ENCODE measurements around the gene PSMB3. TPM values are rescaled to one million over a fixed set of nuclear protein-coding genes. Genes with fewer than 3 reads are reported as not detected.

PSMB3 gene
- total and polyA plus RNA-seq, 9 of the 15 experiments (the other 6 are each of a cell fraction or from before 2014, with no cell fraction given): 460 to 2,775 (median 574) TPM

DNA sequence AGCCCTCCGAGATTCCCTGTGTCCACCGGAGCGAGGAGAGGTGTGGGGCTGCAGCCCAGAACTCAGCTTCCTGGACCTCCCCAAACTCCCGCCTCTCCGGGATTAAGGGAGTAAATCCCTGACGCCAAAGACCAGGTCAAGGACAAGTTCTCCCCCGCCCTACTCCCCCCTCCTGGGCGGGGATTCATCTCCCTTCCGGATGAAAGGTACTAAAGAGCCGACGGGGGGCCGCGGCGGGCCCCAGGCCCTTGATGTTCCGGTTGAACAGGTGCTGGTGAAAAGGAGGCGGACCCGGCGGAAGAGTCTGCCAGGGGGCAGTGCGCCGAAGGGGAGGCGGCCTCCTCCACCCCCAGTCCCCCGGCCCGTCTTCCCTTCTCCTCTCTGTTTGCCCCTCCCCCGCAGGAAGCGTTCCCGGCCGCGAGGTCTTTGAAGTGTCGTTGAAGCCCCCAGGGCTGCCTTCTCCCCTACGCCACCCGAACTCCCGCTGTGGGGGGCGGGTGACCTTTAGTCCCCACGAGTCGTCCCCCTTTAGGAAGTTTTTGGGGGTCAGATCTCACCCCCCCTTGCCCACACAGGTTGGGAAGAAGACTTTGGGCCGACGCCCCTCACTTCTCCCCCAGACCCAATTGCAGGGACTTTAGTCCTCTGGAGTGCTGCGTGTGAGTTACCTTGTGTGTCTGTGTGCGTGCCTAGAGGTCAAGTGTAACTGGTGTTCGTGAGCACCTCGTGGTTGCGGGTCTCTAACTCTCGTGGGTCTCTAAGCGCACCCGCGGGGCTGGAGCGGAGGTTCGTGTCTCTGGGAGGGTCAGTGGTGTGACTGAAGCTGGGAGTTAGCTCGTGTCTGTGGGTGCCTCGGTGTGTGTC, 48.6 kb upstream of the PSMB3 start (continued):
- TF ChIP-seq, protein P1, sequence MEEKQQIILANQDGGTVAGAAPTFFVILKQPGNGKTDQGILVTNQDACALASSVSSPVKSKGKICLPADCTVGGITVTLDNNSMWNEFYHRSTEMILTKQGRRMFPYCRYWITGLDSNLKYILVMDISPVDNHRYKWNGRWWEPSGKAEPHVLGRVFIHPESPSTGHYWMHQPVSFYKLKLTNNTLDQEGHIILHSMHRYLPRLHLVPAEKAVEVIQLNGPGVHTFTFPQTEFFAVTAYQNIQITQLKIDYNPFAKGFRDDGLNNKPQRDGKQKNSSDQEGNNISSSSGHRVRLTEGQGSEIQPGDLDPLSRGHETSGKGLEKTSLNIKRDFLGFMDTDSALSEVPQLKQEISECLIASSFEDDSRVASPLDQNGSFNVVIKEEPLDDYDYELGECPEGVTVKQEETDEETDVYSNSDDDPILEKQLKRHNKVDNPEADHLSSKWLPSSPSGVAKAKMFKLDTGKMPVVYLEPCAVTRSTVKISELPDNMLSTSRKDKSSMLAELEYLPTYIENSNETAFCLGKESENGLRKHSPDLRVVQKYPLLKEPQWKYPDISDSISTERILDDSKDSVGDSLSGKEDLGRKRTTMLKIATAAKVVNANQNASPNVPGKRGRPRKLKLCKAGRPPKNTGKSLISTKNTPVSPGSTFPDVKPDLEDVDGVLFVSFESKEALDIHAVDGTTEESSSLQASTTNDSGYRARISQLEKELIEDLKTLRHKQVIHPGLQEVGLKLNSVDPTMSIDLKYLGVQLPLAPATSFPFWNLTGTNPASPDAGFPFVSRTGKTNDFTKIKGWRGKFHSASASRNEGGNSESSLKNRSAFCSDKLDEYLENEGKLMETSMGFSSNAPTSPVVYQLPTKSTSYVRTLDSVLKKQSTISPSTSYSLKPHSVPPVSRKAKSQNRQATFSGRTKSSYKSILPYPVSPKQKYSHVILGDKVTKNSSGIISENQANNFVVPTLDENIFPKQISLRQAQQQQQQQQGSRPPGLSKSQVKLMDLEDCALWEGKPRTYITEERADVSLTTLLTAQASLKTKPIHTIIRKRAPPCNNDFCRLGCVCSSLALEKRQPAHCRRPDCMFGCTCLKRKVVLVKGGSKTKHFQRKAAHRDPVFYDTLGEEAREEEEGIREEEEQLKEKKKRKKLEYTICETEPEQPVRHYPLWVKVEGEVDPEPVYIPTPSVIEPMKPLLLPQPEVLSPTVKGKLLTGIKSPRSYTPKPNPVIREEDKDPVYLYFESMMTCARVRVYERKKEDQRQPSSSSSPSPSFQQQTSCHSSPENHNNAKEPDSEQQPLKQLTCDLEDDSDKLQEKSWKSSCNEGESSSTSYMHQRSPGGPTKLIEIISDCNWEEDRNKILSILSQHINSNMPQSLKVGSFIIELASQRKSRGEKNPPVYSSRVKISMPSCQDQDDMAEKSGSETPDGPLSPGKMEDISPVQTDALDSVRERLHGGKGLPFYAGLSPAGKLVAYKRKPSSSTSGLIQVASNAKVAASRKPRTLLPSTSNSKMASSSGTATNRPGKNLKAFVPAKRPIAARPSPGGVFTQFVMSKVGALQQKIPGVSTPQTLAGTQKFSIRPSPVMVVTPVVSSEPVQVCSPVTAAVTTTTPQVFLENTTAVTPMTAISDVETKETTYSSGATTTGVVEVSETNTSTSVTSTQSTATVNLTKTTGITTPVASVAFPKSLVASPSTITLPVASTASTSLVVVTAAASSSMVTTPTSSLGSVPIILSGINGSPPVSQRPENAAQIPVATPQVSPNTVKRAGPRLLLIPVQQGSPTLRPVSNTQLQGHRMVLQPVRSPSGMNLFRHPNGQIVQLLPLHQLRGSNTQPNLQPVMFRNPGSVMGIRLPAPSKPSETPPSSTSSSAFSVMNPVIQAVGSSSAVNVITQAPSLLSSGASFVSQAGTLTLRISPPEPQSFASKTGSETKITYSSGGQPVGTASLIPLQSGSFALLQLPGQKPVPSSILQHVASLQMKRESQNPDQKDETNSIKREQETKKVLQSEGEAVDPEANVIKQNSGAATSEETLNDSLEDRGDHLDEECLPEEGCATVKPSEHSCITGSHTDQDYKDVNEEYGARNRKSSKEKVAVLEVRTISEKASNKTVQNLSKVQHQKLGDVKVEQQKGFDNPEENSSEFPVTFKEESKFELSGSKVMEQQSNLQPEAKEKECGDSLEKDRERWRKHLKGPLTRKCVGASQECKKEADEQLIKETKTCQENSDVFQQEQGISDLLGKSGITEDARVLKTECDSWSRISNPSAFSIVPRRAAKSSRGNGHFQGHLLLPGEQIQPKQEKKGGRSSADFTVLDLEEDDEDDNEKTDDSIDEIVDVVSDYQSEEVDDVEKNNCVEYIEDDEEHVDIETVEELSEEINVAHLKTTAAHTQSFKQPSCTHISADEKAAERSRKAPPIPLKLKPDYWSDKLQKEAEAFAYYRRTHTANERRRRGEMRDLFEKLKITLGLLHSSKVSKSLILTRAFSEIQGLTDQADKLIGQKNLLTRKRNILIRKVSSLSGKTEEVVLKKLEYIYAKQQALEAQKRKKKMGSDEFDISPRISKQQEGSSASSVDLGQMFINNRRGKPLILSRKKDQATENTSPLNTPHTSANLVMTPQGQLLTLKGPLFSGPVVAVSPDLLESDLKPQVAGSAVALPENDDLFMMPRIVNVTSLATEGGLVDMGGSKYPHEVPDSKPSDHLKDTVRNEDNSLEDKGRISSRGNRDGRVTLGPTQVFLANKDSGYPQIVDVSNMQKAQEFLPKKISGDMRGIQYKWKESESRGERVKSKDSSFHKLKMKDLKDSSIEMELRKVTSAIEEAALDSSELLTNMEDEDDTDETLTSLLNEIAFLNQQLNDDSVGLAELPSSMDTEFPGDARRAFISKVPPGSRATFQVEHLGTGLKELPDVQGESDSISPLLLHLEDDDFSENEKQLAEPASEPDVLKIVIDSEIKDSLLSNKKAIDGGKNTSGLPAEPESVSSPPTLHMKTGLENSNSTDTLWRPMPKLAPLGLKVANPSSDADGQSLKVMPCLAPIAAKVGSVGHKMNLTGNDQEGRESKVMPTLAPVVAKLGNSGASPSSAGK (IDR thresholded peaks at IDR 0.05): peak; percentile 76
- TF ChIP-seq SREBF2 (CRISPR knock-in tag; IDR thresholded peaks at IDR 0.05) (0 out of 2 replicates have a peak, but pooled peaks have one; percentile 86), RBM25 (IDR thresholded peaks at IDR 0.05; ENCODE audit: low read depth, low read length, severe bottlenecking) (peak; percentile 71), LARP7 (IDR thresholded peaks at IDR 0.05) (no peak), ETV6 (IDR thresholded peaks at IDR 0.05; ENCODE audit: borderline replicate concordance in 1 of 2, low read depth in 2 of 2, low read length in 1 of 2) (peak in 1 of 2 experiments; percentile 40; a peak in 1 of 4 replicates), ETV6 (CRISPR knock-in tag; IDR thresholded peaks at IDR 0.05; ENCODE audit: borderline replicate concordance) (0 out of 2 replicates have a peak, but pooled peaks have one; percentile 56), CC2D1A (IDR thresholded peaks at IDR 0.05) (peak; percentile 50; the same call in 1 of the 2 replicates), YY1 (IDR thresholded peaks at IDR 0.05; ENCODE audit: borderline replicate concordance in 1 of 3, control insufficient read depth in 1 of 3, extremely low read depth in 1 of 3, insufficient read depth in 3 of 3, insufficient read length in 1 of 3, insufficient replicate concordance in 2 of 3, low read depth in 1 of 3, low read length in 2 of 3) (peak in 2 of 3 experiments; percentile 14 to 39), CTBP1 (IDR thresholded peaks at IDR 0.05; ENCODE audit: borderline replicate concordance) (peak; percentile 67), POLR2A (conservative IDR thresholded peaks at IDR 0.05) (peak; percentile 71), TCF7 (IDR thresholded peaks at IDR 0.05; ENCODE audit: borderline replicate concordance) (peak; percentile 84; the same call in 1 of the 2 replicates), POLR2H (tag; IDR thresholded peaks at IDR 0.05; ENCODE audit: low read depth) (peak; percentile 70), SLC30A9 (CRISPR knock-in tag; IDR thresholded peaks at IDR 0.05) (no peak)
- TF ChIP-seq, protein P2, sequence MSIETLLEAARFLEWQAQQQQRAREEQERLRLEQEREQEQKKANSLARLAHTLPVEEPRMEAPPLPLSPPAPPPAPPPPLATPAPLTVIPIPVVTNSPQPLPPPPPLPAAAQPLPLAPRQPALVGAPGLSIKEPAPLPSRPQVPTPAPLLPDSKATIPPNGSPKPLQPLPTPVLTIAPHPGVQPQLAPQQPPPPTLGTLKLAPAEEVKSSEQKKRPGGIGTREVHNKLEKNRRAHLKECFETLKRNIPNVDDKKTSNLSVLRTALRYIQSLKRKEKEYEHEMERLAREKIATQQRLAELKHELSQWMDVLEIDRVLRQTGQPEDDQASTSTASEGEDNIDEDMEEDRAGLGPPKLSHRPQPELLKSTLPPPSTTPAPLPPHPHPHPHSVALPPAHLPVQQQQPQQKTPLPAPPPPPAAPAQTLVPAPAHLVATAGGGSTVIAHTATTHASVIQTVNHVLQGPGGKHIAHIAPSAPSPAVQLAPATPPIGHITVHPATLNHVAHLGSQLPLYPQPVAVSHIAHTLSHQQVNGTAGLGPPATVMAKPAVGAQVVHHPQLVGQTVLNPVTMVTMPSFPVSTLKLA (conservative IDR thresholded peaks at IDR 0.05): peak in 1 of 2 experiments; percentile 18; a peak in 3 of 4 replicates

All from K562 (cell line).